Mammary epithelial cell (primary cell): ENCODE measurements around the gene GAP43.

Experiments
- CTCF ChIP-seq, 2 donors: IDR thresholded peaks in 1 of 2; conservative IDR thresholded peaks in 1 of 2; 2 replicates each; pipeline ENCODE4 v1.5.1; 2011 to 2012; ENCODE audit warnings: inconsistent platforms in 2 of 2, low read length in 2 of 2, mild to moderate bottlenecking in 2 of 2, control low read depth in 1 of 2, low read depth in 1 of 2; ENCODE audit not compliant: insufficient read depth in 1 of 2; ENCODE audit errors: extremely low read depth in 1 of 2
- EZH2 ChIP-seq: IDR thresholded peaks from 2 replicates; pipeline ENCODE4 v1.6.1; 2012; ENCODE audit warnings: low read length, inconsistent platforms, borderline replicate concordance

GRCh38 chr3:115627180-115628074 lies 4.1 kb downstream of the GAP43 start:
- TF ChIP-seq CTCF (conservative IDR thresholded peaks at IDR 0.05 in 1 of 2, IDR thresholded peaks at IDR 0.05 in 1 of 2; ENCODE audit: extremely low read depth in 1 of 2, insufficient read depth in 1 of 2, low read depth in 1 of 2, low read length in 2 of 2) = no peak
- no peak for TF ChIP-seq EZH2
